WI38 (cell line): ENCODE data around the gene ADRA2B.
A peak's percentile ranks its signal among the peaks of the same experiment; 100 is the strongest.

Experiments used
- H3K4me3 ChIP-seq: 2 replicates; pipeline ENCODE4 v1.5.1; 2011; ENCODE audit warnings: low read depth, mild to moderate bottlenecking, control low read depth, low read length
- TF ChIP-seq, protein P1 (sequence below): IDR thresholded peaks from 2 replicates; pipeline ENCODE4 v1.5.1; 2012; ENCODE audit warnings: low read depth, mild to moderate bottlenecking, control low read depth, low read length

The ADRA2B gene

DNA sequence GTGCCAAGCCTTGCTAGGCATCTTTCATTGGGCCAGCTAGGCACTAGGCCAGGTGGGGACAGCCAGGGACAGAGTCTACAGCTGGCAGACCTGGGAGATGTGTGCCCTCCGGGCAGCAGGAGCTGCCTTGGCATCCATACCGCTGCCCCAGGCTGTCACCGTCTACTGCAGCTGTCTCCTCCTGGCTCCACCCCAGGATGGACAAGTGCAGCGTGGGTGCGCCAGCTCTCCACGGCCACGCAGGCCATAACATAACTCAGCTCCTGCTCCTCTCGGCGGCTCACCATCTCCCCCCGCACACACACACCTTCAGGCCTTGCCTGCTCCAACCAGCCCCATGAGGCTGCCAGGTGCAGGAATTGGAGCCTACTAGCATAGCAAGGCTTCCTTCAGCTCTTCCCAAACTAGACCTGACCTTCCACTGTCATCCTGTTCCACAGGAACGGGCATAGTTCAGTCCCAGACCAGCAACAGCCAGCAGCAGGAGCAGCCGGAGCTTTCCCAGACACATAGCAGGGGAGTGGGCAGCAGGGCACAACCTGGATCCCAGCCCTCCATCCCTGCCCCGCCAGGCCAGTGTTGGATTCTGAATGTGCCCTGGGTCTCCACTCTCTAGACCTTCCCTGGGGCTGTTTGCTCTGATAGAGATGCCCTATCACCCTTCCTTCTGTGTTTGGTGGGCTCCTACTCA, 2.5 kb upstream of the ADRA2B start:
- TF ChIP-seq, protein P1, sequence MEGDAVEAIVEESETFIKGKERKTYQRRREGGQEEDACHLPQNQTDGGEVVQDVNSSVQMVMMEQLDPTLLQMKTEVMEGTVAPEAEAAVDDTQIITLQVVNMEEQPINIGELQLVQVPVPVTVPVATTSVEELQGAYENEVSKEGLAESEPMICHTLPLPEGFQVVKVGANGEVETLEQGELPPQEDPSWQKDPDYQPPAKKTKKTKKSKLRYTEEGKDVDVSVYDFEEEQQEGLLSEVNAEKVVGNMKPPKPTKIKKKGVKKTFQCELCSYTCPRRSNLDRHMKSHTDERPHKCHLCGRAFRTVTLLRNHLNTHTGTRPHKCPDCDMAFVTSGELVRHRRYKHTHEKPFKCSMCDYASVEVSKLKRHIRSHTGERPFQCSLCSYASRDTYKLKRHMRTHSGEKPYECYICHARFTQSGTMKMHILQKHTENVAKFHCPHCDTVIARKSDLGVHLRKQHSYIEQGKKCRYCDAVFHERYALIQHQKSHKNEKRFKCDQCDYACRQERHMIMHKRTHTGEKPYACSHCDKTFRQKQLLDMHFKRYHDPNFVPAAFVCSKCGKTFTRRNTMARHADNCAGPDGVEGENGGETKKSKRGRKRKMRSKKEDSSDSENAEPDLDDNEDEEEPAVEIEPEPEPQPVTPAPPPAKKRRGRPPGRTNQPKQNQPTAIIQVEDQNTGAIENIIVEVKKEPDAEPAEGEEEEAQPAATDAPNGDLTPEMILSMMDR, result no peak
- no peak overlapping the region for H3K4me3 ChIP-seq

GRCh38 chr2:96117701-96118588, 1.6 kb upstream of the ADRA2B start:
- H3K4me3 ChIP-seq, result no peak overlapping the region
- TF ChIP-seq, protein P1, result no peak

GRCh38 chr2:96116879-96117533, 635 bp upstream of the ADRA2B start:
- H3K4me3 ChIP-seq, result peak overlapping the region; percentile 24; the same call in 1 of the 2 replicates
- TF ChIP-seq, protein P1, result peak; percentile 28; the same call in 1 of the 2 replicates

DNA sequence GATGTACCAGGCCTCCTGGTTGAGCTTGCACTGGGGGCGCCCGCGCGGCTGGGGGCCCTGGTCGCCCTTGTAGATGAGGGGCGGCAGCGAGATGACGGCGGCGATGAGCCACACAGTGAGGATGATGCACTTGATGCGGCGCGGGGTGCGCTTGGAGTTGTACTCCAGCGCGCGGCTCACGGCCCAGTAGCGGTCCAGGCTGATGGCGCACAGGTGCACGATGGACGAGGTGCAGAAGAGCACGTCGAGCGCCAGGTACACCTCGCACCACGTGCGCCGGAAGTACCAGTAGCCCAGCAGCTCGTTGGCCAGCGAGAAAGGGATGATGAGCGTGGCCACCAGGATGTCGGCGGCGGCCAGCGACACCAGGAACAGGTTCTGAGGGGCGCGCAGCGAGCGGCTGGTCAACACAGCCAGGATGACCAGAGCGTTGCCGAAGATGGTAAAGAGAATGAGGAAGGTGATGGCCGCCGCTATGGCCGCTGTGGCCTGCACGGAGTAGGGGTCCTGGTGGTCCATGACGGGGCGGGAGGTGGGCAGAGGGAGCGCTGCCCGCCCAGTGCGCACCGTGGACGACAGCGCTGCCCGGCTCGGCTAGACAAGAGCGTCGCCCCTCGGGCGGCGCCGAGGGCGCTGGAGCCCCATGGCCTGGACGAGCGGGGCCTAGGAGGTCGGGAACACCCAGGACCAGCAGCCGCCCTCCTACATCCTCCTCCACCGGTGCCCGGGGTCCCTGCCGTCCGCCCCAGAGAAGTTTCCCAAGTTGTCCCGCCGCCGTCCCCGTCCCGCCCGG, 544 bp downstream of the ADRA2B start:
- H3K4me3 ChIP-seq, result no peak overlapping the region; the same call in 1 of the 2 replicates
- TF ChIP-seq, protein P1, result no peak

DNA sequence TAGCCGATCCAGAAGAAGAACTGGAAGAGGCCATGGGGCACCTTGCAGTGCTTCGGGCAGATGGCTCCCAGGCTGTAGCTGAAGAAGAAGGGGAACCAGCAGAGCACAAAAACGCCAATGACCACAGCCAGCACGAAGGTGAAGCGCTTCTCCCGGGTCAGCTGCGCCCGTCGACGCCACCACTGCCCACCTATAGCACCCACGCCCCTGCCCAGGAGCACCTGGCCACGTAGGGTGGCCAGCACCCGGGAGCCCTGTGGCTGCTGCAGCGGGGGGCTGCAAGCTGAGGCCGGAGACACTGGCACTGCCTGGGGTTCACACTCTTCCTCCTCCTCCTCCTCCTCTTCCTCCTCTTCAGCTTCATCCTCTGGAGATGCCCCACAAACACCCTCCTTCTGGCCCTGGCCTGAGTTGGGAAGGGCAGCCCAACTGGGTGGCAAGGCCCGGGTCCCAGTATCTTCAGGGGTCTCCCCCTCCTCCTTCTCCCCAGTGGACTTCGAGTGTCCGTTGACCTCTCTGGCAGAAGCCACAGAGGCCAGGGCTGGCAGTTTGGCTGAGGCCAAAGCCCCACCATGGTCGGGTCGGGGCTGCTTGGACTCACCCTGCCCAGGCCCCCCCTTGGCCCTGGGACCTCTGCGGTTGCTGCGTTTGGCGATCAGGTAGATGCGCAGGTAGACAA, 1.3 kb downstream of the ADRA2B start:
- TF ChIP-seq, protein P1, result no peak
- H3K4me3 ChIP-seq, result no peak overlapping the region

- H3K4me3 ChIP-seq, result no peak overlapping the region
- TF ChIP-seq, protein P1, result no peak
Observed at GRCh38 chr2:96114546-96114902, 1.8 kb downstream of the ADRA2B start.
